Lower lobe of right lung (tissue), 2 donors: ENCODE measurements around the gene PPIL6. TPM values are rescaled to one million over a fixed set of nuclear protein-coding genes. Genes with fewer than 3 reads are reported as not detected.

Experiments used
- ATAC-seq, 2 donors: fragments of 200-7000 bp; cut with Tn5 transposase; one replicate each; pipeline ENCODE4 v1.9.1; 2020 to 2022; ENCODE audit warnings: mild to moderate bottlenecking in 2 of 2, moderate library complexity in 2 of 2
- DNase-seq: peaks from one replicate; pipeline ENCODE4 v3.0.0-alpha.2; 2020
- H3K27ac ChIP-seq: fragments of 200-600 bp; one replicate; pipeline ENCODE4 v1.8.0; 2022
- H3K27me3 ChIP-seq: fragments of 200-600 bp; one replicate; pipeline ENCODE4 v1.8.0; 2022; ENCODE audit warnings: low read depth
- H3K36me3 ChIP-seq: fragments of 200-600 bp; one replicate; pipeline ENCODE4 v1.8.0; 2022; ENCODE audit warnings: mild to moderate bottlenecking
- H3K4me1 ChIP-seq: fragments of 200-600 bp; one replicate; pipeline ENCODE4 v1.8.0; 2022
- H3K4me3 ChIP-seq: fragments of 200-600 bp; one replicate; pipeline ENCODE4 v1.8.0; 2022; ENCODE audit warnings: mild to moderate bottlenecking
- H3K9me3 ChIP-seq: fragments of 200-600 bp; one replicate; pipeline ENCODE4 v1.8.0; 2022
- intact Hi-C: fragments of 100-400 bp; cut with DNase I; formaldehyde crosslinking; loops from one replicate; pipeline ENCODE4 v1.11.0; 2022
- total RNA-seq: library from RNA; stranded (reverse); fragmentation: NEBNext Ultra II Directional; extraction: Animal tissue kit (Norgen Biotek cat#: 25700); gene quantifications from one replicate; pipeline ENCODE4 v1.2.1, GENCODE V29; 2021
- TF ChIP-seq, protein P1 (sequence below): fragments of 200-600 bp; IDR thresholded peaks from one replicate; pipeline ENCODE4 v1.8.0; 2022; ENCODE audit warnings: antibody characterized with exemption, mild to moderate bottlenecking
- donor health status: DM: no; HTN: yes; CAD: no; lungs with severe emphysema.

Gene PPIL6
- total RNA-seq, 1 donor from 2014 or later = 10.6 TPM

DNA sequence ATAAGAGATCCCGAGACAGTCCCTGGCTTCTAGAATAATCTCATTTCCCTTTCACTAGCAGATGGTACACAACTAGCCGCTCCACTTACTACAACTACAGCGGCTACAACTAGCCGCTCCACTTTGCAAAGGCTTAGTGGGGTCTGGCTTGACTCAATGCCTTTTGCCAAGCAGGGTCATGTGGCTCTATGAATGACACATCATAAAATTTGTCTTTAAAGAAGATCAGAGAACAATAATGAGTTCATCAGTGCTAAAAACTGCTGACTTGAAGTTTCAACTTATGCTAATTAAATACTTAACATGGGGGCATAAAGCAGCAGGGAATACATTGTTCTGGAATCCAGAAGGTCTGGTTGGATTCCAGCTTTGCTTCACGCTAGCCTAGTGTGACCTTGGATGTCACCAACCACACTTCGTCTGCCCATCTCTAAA is 17.2 kb upstream of the PPIL6 start:
- intact Hi-C loops = no loop called here
- no peak for ATAC-seq
- Histone ChIP-seq H3K27ac (peak overlapping the region; percentile 89), H3K9me3 (no peaks in the 10 kb centered on the region), H3K36me3 (peaks cover 20% of the 10 kb centered on the region), H3K27me3 (no peaks in the 10 kb centered on the region), H3K4me3 (no peak overlapping the region), H3K4me1 (peaks cover 53% of the 10 kb centered on the region)
- DNase-seq = no peak
- TF ChIP-seq, protein P1, sequence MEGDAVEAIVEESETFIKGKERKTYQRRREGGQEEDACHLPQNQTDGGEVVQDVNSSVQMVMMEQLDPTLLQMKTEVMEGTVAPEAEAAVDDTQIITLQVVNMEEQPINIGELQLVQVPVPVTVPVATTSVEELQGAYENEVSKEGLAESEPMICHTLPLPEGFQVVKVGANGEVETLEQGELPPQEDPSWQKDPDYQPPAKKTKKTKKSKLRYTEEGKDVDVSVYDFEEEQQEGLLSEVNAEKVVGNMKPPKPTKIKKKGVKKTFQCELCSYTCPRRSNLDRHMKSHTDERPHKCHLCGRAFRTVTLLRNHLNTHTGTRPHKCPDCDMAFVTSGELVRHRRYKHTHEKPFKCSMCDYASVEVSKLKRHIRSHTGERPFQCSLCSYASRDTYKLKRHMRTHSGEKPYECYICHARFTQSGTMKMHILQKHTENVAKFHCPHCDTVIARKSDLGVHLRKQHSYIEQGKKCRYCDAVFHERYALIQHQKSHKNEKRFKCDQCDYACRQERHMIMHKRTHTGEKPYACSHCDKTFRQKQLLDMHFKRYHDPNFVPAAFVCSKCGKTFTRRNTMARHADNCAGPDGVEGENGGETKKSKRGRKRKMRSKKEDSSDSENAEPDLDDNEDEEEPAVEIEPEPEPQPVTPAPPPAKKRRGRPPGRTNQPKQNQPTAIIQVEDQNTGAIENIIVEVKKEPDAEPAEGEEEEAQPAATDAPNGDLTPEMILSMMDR = no peak

DNA sequence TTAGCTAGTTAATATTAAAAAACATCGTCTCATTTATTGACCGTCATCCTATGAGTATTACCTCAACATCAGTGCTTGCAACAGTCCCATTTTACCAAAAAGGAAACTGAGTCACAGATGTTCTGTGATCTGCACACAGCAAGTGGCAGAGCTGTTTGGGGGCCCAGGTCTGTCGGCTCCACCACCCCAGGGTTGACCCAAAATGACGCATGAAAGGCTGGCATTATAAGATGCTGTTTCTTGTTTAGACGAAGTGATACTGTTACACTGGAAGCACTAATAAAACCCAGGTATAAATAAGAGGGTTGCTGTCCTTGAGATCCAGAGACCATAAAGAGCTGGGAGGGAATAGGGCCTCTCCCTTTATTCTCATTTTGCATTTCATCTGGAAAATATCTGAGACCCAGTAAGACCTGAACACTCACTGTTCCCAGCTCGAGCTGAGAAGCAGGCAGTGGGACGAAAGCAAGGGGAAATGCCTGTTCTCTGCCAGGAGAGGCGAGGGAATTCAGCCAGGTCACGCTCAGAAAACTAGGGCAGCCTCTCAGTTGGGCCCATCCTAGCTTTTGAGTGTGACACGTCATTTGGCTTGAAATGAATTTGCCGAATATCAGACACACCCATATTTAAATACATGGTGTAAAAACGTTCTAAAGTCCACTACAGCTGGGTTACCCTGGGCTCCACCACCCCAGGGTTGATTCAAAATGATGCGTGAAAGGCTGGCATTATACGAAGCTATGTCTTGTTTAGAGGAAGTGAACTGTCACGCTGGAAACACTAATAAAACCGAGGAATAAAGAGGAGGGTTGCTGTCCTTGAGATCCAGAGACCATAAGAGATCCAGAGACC is 16.5 kb upstream of the PPIL6 start:
- DNase-seq = peak; percentile 69
- Histone ChIP-seq H3K9me3 (no peaks in the 10 kb centered on the region), H3K4me3 (peak overlapping the region; percentile 86), H3K4me1 (peaks cover 53% of the 10 kb centered on the region), H3K36me3 (peaks cover 20% of the 10 kb centered on the region), H3K27me3 (no peaks in the 10 kb centered on the region), H3K27ac (peak overlapping the region; percentile 89)
- peak; percentile 23 to 62 for ATAC-seq
- TF ChIP-seq, protein P1 = no peak
- intact Hi-C loops = no loop called here

DNA sequence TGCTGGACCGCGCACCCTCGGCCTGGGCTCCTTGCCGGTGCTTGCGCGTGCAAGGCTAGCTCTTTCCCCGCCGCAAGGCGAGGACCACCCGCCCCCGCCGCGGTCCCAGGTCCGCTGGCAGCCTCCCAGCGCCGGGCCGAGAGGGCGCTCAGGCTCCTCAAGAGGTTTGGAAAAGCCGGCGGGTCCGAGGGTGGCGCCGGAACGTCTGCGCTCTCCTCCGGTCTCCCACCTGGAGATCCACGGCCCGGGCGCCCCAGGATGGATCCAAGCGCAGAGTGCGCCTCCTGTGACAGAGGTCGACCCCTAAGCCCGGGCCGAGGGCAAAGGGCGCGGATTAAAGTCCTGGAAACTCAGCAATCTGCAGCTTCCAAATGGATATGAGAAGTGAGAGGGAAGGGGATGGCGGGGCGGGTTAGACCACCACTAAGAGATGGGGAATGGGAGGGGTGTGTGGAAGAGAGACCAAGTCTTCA is 15.7 kb upstream of the PPIL6 start:
- Histone ChIP-seq H3K27me3 (no peaks in the 10 kb centered on the region), H3K4me3 (peak overlapping the region; percentile 86), H3K9me3 (no peaks in the 10 kb centered on the region), H3K27ac (peak overlapping the region; percentile 89), H3K4me1 (peaks cover 53% of the 10 kb centered on the region), H3K36me3 (peaks cover 23% of the 10 kb centered on the region)
- intact Hi-C loops = no loop called here
- ATAC-seq = peak; percentile 36 to 42
- TF ChIP-seq, protein P1 = peak; percentile 4
- DNase-seq = no peak

DNA sequence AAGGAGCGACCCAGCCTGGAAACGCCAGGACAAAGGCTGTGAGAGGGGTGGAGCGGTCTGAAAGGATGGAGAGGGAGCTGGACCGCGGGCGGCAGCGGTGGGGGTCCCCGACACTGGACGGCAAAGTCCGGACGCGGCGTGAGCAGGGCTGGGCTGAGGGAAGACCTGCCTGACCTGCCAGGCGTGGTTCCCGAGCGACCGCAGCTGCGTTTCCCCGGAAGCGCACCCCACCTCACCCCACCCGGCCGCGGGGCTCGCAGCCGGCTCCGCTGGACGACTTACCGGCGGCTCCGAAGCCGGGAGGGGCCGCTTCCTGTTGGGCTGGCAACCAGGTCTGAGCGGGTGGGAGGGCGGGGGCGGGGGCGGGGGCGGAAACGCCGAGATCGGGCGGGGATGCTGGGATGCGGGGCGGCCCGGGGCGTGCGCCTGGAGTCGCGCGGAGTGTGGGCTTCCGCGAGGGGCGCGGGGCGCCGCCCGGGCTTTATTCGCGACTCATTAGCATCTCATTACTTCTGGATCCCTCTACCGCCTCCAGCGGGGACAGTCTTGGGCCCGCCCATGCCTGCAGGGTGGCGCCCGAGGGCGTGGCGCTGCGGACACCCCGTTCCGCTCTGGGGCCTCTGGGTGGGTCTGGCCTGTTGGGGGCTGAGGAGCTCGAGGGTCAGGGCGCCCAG is 15.1 kb upstream of the PPIL6 start, which contains the start of gene MICAL1:
Gene MICAL1 (minus strand): TSS at position 336 of the 674 bp plus-strand sequence. CDS start 1,576 bp downstream, outside the sequence.
- H3K36me3 ChIP-seq = peaks cover 26% of the 10 kb centered on the region
- peak within 1 kb of the TSS; percentile 86 for H3K4me3 ChIP-seq
- H3K4me1 ChIP-seq = peaks cover 53% of the 10 kb centered on the region
- peak; percentile 91 for DNase-seq
- no peaks in the 10 kb centered on the region for H3K27me3 ChIP-seq
- TF ChIP-seq, protein P1 = peak; percentile 35
- peak; percentile 87 to 89 for ATAC-seq
- peak within 1 kb of the TSS; percentile 89 for H3K27ac ChIP-seq
- no peaks in the 10 kb centered on the region for H3K9me3 ChIP-seq
- intact Hi-C loops = no loop called here
